Omental fat pad (tissue), 4 donors: ENCODE measurements around the gene RAD23B. TPM values are rescaled to one million over a fixed set of nuclear protein-coding genes. Genes with fewer than 3 reads are reported as not detected.

Source experiments
- ATAC-seq: fragments of 150-250 bp; one replicate; pipeline ENCODE4 v1.9.1; 2016; ENCODE audit warnings: mild to moderate bottlenecking, moderate library complexity; ENCODE audit not compliant: low FRiP score
- DNase-seq: peaks from one replicate; pipeline ENCODE4 v3.0.0-alpha.2; 2019; ENCODE audit warnings: low spot score
- CTCF ChIP-seq, 3 donors: fragments of 450-650 bp; IDR thresholded peaks; one replicate each; pipeline ENCODE4 v1.5.1; 2016 to 2017; ENCODE audit warnings: antibody characterized with exemption in 3 of 3, mild to moderate bottlenecking in 3 of 3, moderate library complexity in 2 of 3
- total RNA-seq, 4 donors: library from RNA; depleted of rRNA; stranded (reverse); fragments of >200 nt; gene quantifications; one replicate each; pipeline ENCODE4 v1.1.0, GENCODE V29; 2016

The RAD23B gene
- total RNA-seq, 4 donors from 2014 or later = 70.3 to 123 (median 101) TPM

GRCh38 chr9:107281922-107282667 is 984 bp upstream of the RAD23B start:
- DNase-seq (no peak), ATAC-seq (no peak)
- TF ChIP-seq CTCF (IDR thresholded peaks at IDR 0.05) = no peak

- no peak for DNase-seq
- TF ChIP-seq CTCF (IDR thresholded peaks at IDR 0.05) = no peak
- peak; percentile 63 for ATAC-seq
Observed at GRCh38 chr9:107283623-107284616, 841 bp downstream of the RAD23B start.

GRCh38 chr9:107284636-107285035 is 1.6 kb downstream of the RAD23B start:
- DNase-seq (no peak), ATAC-seq (no peak)
- no peak for TF ChIP-seq CTCF (IDR thresholded peaks at IDR 0.05)

GRCh38 chr9:107285286-107285685 is 2.2 kb downstream of the RAD23B start:
- TF ChIP-seq CTCF (IDR thresholded peaks at IDR 0.05) = no peak
- no peak for ATAC-seq
- DNase-seq = no peak

- no peak for TF ChIP-seq CTCF (IDR thresholded peaks at IDR 0.05)
- DNase-seq (no peak), ATAC-seq (no peak)
Observed at GRCh38 chr9:107286057-107286456, 3.0 kb downstream of the RAD23B start.

- ATAC-seq = no peak
- TF ChIP-seq CTCF (IDR thresholded peaks at IDR 0.05) = no peak
- DNase-seq = no peak
Observed at GRCh38 chr9:107288701-107289100, 5.6 kb downstream of the RAD23B start.
